Stimulated activated naive B cell treated with anti-CD40 and anti-IgM and Interleukin-4, amounts not matched to agents 10 μg/mL and 1 μg/mL and 100 μg/mL, for 72 hours (primary cell): ENCODE results near the gene ENGASE.
"Not testable (repeated sequence)": the region's sequence is repeated elsewhere in the genome, so short reads cannot be mapped to it uniquely, and the experiment has no call there.

Experiments
- ATAC-seq, 2 donors: fragments of 150-1000 bp; cut with Tn5 transposase; replicated peaks; 2 replicates each; pipeline ENCODE4 v1.10.0; 2021; ENCODE audit warnings: moderate library complexity in 1 of 2
- DNase-seq: peaks from one replicate; pipeline ENCODE4 v3.0.0; 2021
- H3K27ac Mint-ChIP-seq: one replicate; pipeline ENCODE4 v1.8.0; 2022; ENCODE audit warnings: mild to moderate bottlenecking, mixed read lengths
- H3K27me3 Mint-ChIP-seq, 2 donors: one replicate each; pipeline ENCODE4 v1.8.0; 2022; ENCODE audit warnings: mixed read lengths in 2 of 2
- H3K36me3 Mint-ChIP-seq, 2 donors: one replicate each; pipeline ENCODE4 v1.8.0; 2022; ENCODE audit warnings: mixed read lengths in 2 of 2, mild to moderate bottlenecking in 1 of 2
- H3K4me1 Mint-ChIP-seq, 2 donors: one replicate each; pipeline ENCODE4 v1.8.0; 2022; ENCODE audit warnings: mixed read lengths in 2 of 2, mild to moderate bottlenecking in 1 of 2
- H3K4me3 Mint-ChIP-seq, 2 donors: one replicate each; pipeline ENCODE4 v1.8.0; 2022; ENCODE audit warnings: mild to moderate bottlenecking in 2 of 2, mixed read lengths in 2 of 2, moderate library complexity in 1 of 2
- H3K9me3 Mint-ChIP-seq, 2 donors: one replicate each; pipeline ENCODE4 v1.8.0; 2022; ENCODE audit warnings: mixed read lengths in 2 of 2, mild to moderate bottlenecking in 1 of 2

ENGASE gene

GRCh38 chr17:79054200-79054960 lies 20.2 kb upstream of the ENGASE start:
- Mint-ChIP-seq H3K36me3 (peaks cover 2 to 4% of the 10 kb centered on the region in 2 donors), H3K27me3 (peaks cover 31 to 39% of the 10 kb centered on the region in 2 donors), H3K4me3 (no peak overlapping the region), H3K9me3 (peaks cover 6 to 10% of the 10 kb centered on the region in 2 donors), H3K27ac (no peak overlapping the region), H3K4me1 (peaks cover 0 to 2% of the 10 kb centered on the region in 2 donors)
- no peak for DNase-seq
- ATAC-seq, result no peak

- Mint-ChIP-seq H3K27ac (no peak overlapping the region), H3K4me3 (no peak overlapping the region), H3K9me3 (peaks cover 6 to 10% of the 10 kb centered on the region in 2 donors), H3K4me1 (peaks cover 0 to 2% of the 10 kb centered on the region in 2 donors), H3K36me3 (peaks cover 2 to 4% of the 10 kb centered on the region in 2 donors), H3K27me3 (peaks cover 27 to 39% of the 10 kb centered on the region in 2 donors)
- ATAC-seq (no peak), DNase-seq (no peak)
Observed at GRCh38 chr17:79055197-79055596, 19.4 kb upstream of the ENGASE start.

DNA sequence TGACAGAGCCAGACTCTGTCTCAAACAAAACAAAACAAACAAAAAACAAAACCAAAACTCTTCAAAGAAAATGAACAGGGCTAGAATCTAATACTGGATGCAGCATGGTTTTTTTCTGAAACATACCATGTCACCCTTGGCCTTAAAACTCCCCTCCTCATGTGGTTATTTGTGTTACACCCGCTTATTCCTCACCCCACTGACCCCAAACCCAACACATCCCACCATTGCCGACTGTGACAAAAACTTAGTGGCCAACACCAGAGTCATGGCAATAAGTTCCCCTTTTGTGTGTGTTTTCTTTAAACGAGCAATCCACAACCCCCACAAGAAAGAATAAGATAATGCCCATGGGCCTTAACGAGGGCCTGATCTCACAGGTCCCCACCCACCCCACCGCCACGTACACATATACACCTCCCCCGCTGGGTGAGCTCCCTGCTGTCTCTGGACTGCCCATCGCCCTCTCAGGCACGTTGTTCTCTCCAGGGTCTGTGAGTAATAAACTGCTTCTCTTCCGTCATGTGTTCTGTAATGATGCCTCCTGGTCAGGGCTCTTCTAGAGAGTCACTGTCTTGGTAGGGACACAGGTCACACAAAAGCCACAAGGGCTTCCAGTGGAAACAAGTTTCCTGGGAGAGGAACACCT lies 16.8 kb upstream of the ENGASE start:
- no peak for ATAC-seq
- H3K27ac Mint-ChIP-seq, result no peak overlapping the region

DNA sequence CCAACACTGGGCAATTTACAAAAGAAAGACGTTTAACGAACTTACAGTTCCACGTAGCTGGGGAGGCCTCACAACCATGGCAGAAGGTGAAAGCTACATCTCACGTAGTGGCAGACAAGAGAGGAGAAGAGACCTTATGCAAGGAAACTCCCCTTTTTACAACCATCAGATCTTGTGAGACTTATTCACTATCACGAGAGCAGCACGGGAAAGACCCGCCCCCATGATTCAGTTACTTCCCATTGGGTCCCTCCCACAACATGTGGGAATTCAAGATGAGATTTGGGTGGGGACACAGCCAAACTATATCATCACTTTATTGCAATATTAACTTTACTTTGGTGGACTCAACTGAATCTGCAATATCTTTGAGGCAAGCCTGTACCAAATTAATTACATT lies 11.9 kb upstream of the ENGASE start:
- Mint-ChIP-seq H3K36me3 (peaks cover 0 to 2% of the 10 kb centered on the region in 2 donors), H3K9me3 (peaks cover 2 to 5% of the 10 kb centered on the region in 2 donors), H3K4me3 (no peak overlapping the region), H3K27ac (no peak overlapping the region), H3K4me1 (peaks cover 0 to 2% of the 10 kb centered on the region in 2 donors), H3K27me3 (peaks cover 18 to 22% of the 10 kb centered on the region in 2 donors)
- DNase-seq (no peak), ATAC-seq (no peak)

More for the DNA sequence above, 16.8 kb upstream of the ENGASE start:
- peaks cover 22 to 33% of the 10 kb centered on the region in 2 donors for H3K27me3 Mint-ChIP-seq
- H3K9me3 Mint-ChIP-seq, result peaks cover 6 to 10% of the 10 kb centered on the region in 2 donors
- H3K4me3 Mint-ChIP-seq, result no peak overlapping the region
- no peak for DNase-seq
- peaks cover 2 to 4% of the 10 kb centered on the region in 2 donors for H3K36me3 Mint-ChIP-seq
- peaks cover 0 to 2% of the 10 kb centered on the region in 2 donors for H3K4me1 Mint-ChIP-seq

- no peak for ATAC-seq
- no peak overlapping the region for H3K27ac Mint-ChIP-seq
- no peak overlapping the region for H3K4me3 Mint-ChIP-seq
- no peak for DNase-seq
- H3K36me3 Mint-ChIP-seq, result no peaks in the 10 kb centered on the region
- H3K27me3 Mint-ChIP-seq, result peaks cover 8 to 9% of the 10 kb centered on the region in 2 donors
- no peaks in the 10 kb centered on the region for H3K4me1 Mint-ChIP-seq
- H3K9me3 Mint-ChIP-seq, result no peaks in the 10 kb centered on the region
Observed at GRCh38 chr17:79064026-79064425, 10.6 kb upstream of the ENGASE start.

DNA sequence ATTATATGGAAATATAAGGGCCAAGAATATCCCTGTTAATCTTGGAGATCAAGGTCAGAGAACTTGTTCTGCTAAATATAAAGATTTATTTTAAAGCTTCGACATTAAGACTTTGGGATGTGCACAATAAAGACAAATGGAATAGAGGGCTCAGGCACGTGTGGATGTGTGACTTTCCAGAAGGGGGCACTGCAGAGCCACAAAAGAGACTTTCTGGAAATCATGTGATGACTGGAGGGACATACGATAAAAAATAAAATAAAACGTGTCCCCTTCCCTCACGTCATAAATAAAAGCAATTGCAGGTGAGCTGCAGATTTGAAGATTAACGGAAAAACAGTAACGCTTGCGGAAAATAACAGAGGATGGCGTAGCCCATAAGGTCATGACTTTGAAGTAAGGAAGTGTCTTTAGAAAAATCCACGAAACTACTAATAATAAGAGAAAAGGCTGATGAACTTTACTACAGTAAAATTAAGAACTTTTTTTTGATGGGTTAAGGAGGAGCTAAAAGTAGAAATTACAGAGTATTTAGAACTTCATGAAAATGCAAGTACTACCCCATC lies 9.4 kb upstream of the ENGASE start:
- no peak overlapping the region for H3K27ac Mint-ChIP-seq
- no peak for DNase-seq
- H3K9me3 Mint-ChIP-seq, result no peaks in the 10 kb centered on the region
- no peaks in the 10 kb centered on the region for H3K4me1 Mint-ChIP-seq
- no peak overlapping the region for H3K4me3 Mint-ChIP-seq
- H3K27me3 Mint-ChIP-seq, result peaks cover 6% of the 10 kb centered on the region in 2 donors
- H3K36me3 Mint-ChIP-seq, result no peaks in the 10 kb centered on the region
- ATAC-seq, result peak in 1 of 2 donors; percentile 54

GRCh38 chr17:79066963-79067362 lies 7.7 kb upstream of the ENGASE start:
- no peak overlapping the region for H3K4me3 Mint-ChIP-seq
- ATAC-seq (no peak), DNase-seq (no peak)
- H3K27ac Mint-ChIP-seq, result no peak overlapping the region
- H3K27me3 Mint-ChIP-seq, result peaks cover 6 to 7% of the 10 kb centered on the region in 2 donors
- no peaks in the 10 kb centered on the region for H3K9me3 Mint-ChIP-seq
- H3K4me1 Mint-ChIP-seq, result no peaks in the 10 kb centered on the region
- no peaks in the 10 kb centered on the region for H3K36me3 Mint-ChIP-seq

GRCh38 chr17:79070266-79070880 lies 4.3 kb upstream of the ENGASE start:
- ATAC-seq (no peak), DNase-seq (no peak)
- no peaks in the 10 kb centered on the region for H3K36me3 Mint-ChIP-seq
- H3K27ac Mint-ChIP-seq, result no peak overlapping the region
- H3K9me3 Mint-ChIP-seq, result no peaks in the 10 kb centered on the region
- H3K4me3 Mint-ChIP-seq, result no peak overlapping the region
- H3K4me1 Mint-ChIP-seq, result peaks cover 2 to 4% of the 10 kb centered on the region in 2 donors
- peaks cover 3 to 4% of the 10 kb centered on the region in 2 donors for H3K27me3 Mint-ChIP-seq

- no peak for ATAC-seq
- H3K9me3 Mint-ChIP-seq, result no peaks in the 10 kb centered on the region
- DNase-seq, result no peak
- H3K27ac Mint-ChIP-seq, result no peak overlapping the region
- H3K36me3 Mint-ChIP-seq, result no peaks in the 10 kb centered on the region
- peaks cover 0 to 4% of the 10 kb centered on the region in 2 donors for H3K27me3 Mint-ChIP-seq
- H3K4me1 Mint-ChIP-seq, result peaks cover 7 to 12% of the 10 kb centered on the region in 2 donors
- no peak overlapping the region for H3K4me3 Mint-ChIP-seq
Observed at GRCh38 chr17:79071161-79071740, 3.4 kb upstream of the ENGASE start.

DNA sequence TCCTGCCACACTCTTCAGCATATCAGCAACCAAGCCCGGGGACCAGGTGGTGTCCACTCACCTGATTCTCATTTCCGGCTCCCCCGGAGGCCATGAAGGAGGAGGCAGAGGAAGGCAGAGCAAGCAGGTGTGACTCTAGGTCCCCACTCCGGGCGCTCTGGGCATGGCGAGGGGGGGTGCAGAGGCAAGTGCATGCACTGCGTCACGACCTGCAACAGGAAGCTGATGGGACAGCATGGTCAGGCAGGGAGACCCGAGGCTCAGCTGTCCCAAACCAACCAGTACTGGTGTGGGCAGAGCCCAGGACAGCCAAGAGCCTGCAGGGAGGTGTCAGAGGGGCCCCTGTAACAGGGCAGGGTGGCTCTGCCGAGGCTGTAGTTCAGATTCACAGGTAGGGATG lies 2.1 kb upstream of the ENGASE start:
- no peak for ATAC-seq
- Mint-ChIP-seq H3K4me3 (no peak overlapping the region), H3K27me3 (peaks cover 0 to 4% of the 10 kb centered on the region in 2 donors), H3K4me1 (peaks cover 7 to 14% of the 10 kb centered on the region in 2 donors), H3K27ac (no peak overlapping the region), H3K36me3 (no peaks in the 10 kb centered on the region), H3K9me3 (no peaks in the 10 kb centered on the region)
- no peak for DNase-seq

DNA sequence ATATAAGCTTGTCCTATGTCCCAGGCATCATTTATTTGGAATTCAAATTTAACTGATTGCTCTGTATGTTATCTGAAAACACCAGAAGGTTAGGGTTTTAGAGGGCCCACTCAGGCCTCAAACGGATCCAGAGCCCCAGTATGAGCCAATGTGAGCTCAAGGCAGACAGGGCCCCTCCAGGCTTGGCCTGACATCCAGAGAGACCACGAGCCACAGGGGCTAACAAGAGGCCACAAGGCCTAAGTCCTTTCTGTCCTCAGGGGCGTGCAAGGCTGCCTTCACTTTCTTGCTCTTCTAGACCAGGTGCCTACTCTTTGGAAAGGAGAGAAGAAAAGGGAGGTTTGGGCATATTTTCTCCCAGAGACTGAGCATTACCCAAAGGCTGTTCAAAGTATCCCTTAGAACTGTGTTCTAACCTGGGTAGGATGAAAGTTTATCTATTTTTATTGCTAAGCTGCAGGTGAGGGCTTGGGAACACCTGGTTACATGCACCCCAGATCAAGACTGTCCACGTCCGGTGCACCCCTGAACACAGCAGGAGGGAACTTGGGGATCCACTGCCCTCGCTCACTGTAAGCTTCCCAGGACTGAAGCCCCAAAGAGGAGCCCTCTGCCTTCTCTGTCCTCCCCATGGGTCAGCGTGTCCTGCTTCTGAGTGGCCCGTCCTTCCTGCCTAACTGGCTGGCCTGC lies 1.5 kb upstream of the ENGASE start:
- Mint-ChIP-seq H3K9me3 (no peaks in the 10 kb centered on the region), H3K4me3 (no peak overlapping the region), H3K4me1 (peaks cover 7 to 14% of the 10 kb centered on the region in 2 donors), H3K27ac (no peak overlapping the region), H3K36me3 (no peaks in the 10 kb centered on the region), H3K27me3 (peaks cover 0 to 4% of the 10 kb centered on the region in 2 donors)
- ATAC-seq, result no peak
- no peak for DNase-seq

DNA sequence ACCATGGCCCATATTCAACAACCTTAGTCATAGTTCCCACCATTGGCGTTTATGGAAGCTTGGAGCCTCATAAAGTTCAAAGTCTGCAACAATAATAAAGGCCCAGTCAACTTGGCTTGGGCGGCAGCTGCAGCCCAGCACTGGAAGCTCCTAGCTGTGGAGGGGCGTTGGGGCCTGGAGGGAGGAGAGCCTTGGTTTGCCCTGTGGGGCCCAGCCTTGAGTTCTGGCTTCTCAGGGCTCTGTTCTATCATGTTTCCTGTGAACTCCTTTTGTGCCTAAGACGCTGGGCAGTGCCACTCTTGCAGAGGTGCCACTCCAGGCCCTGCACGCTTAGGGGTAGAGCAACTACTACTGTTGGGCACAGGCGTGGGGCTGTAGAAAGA lies 927 bp upstream of the ENGASE start:
- Mint-ChIP-seq H3K9me3 (no peaks in the 10 kb centered on the region), H3K27me3 (peaks cover 0 to 4% of the 10 kb centered on the region in 2 donors), H3K4me1 (peaks cover 7 to 14% of the 10 kb centered on the region in 2 donors), H3K36me3 (peaks cover 1 to 4% of the 10 kb centered on the region in 2 donors), H3K27ac (no peak overlapping the region), H3K4me3 (no peak overlapping the region)
- no peak for ATAC-seq
- no peak for DNase-seq

DNA sequence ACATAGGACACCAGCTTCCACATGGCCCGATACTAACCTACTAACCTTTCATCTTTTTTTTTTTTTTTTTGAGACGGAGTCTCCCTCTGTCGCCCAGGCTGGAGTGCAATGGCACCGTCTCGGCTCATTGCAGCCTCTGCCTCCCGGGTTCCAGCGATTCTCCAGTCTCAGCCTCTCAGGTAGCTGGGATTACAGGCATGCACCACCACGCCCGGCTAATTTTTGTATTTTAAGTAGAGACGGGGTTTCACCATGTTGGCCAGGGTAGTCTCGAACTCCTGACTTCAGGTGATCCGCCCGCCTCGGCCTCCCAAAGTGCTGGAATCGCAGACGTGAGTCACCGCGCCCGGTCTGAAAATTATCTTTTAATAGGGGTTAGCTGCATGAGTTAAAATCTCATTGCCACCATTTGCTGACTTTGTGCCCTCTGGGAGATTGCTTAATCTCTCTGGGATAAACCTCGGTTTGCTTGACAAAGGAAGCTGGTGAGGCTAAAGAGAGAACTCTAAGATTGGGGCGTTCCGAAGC lies 439 bp upstream of the ENGASE start:
- H3K36me3 Mint-ChIP-seq, H3K9me3 Mint-ChIP-seq, H3K27me3 Mint-ChIP-seq, H3K27ac Mint-ChIP-seq, DNase-seq, ATAC-seq: not testable (repeated sequence)
- peak overlapping the region; percentile 81 to 96 for H3K4me3 Mint-ChIP-seq
- peaks cover 9 to 14% of the 10 kb centered on the region in 2 donors for H3K4me1 Mint-ChIP-seq
